GM19025 (cell line): ENCODE data around the gene GMDS.
"Not testable (repeated sequence)": the region's sequence is repeated elsewhere in the genome, so short reads cannot be mapped to it uniquely, and the experiment has no call there.

Source experiments
- ATAC-seq: cut with Tn5 transposase; IDR thresholded peaks from one replicate; pipeline ENCODE4 v1.9.1; 2021; ENCODE audit warnings: mild to moderate bottlenecking, low read depth, moderate library complexity; ENCODE audit not compliant: unreplicated experiment

Gene GMDS

GRCh38 chr6:1686117-1687098 is 559.0 kb downstream of the GMDS start:
- no peak for ATAC-seq

GRCh38 chr6:1679688-1680068 is 565.7 kb downstream of the GMDS start:
- ATAC-seq: no peak

DNA sequence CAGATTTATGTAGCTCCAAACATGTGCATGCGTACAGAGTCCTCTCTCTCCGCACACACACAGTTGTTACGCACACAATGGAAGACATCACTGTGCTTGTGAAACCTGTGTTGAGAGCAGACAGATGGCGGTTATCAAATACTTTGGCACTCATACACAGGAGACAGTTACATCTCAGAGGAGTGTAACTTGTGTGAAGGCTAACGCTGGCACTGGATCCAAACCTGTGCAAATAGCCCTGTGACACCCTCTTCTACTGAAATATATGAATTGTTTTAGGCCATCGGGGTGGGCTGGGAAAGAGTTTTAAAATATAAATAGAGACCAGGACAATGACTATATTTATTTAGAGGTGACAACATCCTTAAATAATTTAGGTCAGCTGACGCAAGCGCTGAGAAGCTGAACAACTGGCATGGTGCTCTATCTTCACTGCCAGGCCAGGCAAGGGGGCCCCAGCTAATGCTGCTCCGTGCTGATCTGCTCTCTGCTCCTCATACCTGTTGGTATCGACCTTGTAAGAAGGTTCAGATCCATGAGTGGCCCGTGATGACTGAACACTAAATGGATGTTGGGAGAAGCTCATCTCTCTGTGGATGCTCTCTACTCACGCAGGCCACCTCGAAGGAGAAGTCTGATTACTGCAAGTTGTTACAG is 566.2 kb downstream of the GMDS start:
- ATAC-seq: no peak

GRCh38 chr6:1678201-1678600 is 567.2 kb downstream of the GMDS start:
- ATAC-seq: no peak

DNA sequence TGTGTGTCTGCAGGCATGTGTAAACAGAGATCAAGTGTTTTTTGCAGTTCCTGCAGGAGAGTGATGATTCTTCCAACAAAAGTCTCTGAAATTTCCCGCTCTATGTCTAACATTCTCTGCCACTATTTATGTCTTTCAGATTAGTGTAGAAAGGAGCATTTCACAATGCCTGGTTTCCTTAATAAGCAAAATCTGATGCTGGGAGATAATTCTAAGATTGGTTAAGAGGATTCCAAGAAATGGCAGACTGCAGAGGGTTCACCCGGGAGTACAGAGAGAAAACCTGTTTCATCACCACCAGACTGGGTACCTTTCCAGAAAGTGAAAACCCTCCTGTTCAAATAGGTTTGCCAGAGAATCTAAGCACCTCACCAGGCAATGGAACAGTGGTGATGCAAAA is 573.0 kb downstream of the GMDS start:
- ATAC-seq: no peak

DNA sequence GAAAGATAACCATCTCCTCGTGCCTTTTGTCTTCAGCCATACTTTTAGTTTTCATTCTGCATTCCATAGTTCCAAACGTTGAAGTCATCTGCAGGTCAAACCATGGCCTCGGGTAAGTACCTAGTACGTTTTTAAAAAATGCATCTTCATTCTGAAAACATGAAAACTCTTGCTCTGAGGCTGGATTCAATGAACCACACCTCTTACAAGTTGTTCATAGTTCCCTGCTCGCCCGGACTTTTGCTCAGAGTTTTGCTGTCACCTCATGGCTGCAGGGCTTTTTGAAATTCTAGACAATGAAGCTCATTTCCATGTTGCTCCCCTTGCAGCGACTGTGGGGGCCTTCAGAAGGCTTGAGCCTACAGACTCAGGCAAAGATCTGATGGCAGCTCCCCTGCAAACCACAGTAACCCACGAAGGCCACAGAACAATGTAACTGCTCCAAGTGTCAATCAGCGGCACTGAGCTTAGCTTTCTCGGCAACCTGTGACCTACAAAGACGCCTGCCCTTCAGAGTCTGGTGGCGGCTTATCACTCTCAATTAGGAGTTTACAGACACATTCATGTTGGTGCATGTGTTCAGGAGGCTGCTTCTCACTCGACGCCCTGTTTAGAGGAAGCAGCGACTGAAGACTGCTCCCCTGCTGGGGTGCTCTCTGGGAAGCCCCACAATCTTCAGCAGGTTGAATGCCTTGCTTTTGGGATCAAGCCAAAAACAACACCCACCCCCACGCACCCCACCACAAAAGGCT is 574.5 kb downstream of the GMDS start:
- ATAC-seq: no peak

DNA sequence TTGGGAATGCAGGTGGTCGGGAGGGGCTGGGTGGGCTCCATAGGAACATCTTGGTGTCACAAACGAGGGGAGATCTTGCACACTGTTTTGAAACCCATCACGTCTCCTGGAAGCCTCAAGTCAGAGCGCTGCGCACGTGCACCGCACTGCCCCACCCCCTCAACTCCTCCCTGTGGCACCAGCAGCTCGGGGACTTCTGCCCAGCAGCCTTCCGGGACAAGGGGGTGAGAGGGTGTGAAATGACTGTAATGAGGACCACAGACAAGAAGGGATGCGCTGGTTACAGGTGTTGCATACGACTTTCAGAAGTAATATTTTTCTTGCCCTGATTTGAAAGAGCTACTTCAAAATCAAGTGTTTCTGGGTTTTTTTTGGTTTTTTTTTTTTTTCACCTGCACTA is 575.4 kb downstream of the GMDS start:
- no peak for ATAC-seq

GRCh38 chr6:1668456-1668855 is 576.9 kb downstream of the GMDS start:
- not testable (repeated sequence) for ATAC-seq

DNA sequence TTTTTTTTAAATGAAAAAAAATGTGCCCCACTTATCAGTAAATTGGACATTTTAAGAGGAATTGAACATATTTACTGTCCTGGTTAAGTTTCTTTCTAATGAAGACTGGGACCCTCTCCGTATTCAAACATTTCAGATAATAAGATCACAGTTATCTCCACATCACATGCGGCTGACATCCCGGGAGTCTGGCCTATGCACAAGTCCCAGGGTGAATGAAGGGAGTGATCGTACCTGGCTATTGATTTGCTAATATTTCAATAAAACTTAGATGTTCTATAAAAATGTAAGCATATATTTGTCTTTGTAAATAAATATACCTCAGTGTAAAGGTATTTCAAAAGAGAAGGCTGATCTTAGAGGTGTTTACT is 577.6 kb downstream of the GMDS start:
- no peak for ATAC-seq

- ATAC-seq: no peak
These were observed 578.2 kb downstream of the GMDS start for GRCh38 chr6:1667012-1667804.

GRCh38 chr6:1665214-1665613 is 580.2 kb downstream of the GMDS start:
- ATAC-seq: peak; percentile 90

DNA sequence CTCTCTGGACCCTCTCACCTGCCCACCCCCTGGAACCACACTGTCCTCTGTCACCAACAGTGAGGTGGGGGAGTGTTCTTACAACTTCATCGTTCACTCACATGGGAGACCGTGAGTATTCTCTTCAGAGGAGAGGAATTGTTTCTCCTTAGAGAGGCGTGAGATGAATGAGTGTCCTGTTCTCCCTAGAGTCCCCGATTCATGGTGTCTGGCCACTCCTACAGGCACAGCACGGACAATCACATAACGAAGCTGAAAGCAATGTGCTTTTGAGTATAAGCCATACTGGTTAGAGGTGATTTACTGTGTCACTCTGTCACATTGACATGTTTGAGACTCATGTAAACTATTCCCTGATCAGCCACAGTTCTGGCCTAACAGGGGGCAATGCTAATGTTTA is 581.1 kb downstream of the GMDS start:
- no peak for ATAC-seq

GRCh38 chr6:1663511-1663910 is 581.9 kb downstream of the GMDS start:
- no peak for ATAC-seq

DNA sequence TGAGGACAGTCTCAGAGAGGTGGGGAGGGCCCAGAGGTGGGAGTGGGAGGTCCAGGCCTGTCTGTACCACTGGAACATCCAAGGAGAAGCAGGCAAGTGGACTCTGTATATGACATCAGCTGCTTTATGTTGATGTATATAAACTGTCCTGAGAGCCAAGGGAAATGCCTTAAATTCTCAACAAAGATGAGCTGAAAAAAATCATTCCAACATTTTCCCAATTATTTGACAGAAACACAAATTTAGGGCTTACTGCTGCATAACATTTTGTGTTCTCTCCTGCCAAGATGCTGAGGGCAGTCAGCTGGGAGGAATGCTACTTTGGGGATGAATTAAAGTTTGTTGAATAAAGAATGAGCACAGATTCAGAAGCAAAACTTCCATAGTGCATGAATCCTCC is 582.9 kb downstream of the GMDS start:
- no peak for ATAC-seq

GRCh38 chr6:1659816-1660215 is 585.6 kb downstream of the GMDS start:
- ATAC-seq: no peak

DNA sequence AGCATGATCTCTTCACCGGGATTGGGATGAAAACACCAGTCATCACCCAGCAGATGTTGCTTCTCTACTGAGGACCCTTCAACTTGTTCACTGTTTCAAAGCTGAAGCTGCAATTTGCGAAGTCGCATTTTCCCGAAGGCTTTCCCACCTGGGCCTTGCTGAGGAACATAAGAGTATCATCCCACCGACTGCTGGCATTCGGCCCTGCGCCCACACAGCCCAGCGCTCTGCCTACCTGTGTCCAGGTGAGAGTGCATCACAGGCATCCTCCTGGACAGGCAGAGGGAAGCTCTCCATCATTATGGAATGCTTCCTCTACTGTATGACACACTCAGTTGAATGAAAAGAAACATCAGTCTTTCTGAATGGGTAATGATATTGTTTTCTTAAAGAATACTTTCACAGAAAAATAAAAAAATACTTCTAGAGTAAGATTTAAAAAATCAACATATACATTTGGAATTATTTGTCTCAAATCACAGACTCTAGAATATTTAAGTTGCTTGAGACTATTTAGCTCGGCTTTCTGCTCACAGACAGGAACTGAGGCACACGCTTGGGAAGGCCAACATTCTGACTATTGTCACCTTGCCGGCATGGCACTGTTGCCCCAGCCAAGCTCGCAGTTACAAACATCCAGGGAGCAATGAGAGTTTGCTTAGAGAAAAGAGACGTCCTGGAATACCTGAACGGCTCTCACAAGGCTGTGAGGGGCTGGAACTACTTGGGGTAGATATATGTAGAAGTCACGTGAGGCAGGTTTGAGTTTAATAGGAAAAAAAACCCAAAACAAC is 587.0 kb downstream of the GMDS start:
- no peak for ATAC-seq

DNA sequence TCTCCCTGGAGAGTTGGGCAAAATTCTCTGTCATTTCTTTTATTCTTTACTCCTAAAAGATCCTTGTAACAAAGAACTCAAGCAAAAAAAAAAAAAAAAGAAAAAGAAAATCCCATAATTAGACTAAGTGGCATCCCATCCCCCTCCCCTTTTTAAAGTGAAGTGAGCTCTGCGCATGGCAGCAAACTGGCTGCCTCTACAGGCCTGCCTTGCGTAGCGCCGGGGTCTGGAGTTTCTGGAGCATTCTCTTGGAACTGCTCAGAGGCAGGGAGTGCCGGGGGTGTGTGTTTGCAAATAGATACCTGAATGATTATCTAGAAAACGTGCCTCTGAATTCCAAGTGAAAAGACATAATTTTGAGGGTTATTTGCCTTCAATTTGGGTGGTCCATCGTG is 587.6 kb downstream of the GMDS start:
- ATAC-seq: no peak

DNA sequence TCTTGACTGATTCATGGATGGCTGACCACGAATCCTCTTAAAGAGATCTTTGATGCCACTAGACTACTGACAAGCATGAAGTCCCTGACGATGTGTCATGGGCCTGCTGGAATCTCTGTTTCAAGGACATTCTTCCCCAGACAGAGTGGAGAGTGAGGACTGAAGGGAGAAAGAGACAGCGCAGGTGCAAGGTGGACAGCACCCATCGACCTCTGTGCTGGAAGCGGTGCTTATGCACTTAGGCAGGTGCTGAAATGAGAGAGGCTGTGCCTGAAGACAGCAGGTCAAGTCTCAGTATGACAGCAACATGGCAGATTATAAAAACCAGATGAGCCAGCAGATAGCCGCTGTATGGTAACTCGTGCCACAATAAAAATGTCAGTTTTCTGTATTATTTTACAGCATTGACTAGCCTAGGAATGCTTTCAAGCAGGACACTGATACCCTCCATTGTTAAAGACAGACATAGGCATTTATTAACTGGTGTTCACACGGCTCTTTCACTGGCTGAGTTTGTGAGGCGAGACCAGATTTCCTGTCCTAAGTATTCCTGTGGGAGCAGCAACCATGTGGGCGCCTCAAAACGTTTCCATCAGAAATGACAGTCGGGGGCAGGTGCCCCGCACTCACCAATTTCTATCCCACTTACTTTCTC is 588.2 kb downstream of the GMDS start:
- ATAC-seq: no peak

DNA sequence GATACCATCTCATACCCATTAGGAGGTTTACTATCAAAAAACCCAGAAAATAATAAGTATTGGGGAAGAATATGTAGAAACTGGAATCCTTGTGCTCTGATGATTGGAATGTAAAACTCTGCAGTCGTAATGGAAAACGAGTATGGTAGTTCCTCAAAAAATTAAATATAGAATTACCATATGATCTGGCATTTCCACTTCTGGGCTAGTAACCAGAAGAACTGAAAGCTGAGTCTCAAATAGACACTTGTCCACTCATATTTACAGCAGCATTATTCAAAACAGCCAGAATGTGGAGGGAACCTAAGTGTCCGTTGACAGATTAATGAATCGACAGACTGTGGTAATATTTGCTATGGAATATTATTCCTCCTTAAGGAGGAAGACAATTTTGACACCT is 591.4 kb downstream of the GMDS start:
- ATAC-seq: no peak
